ENCODE results near the gene EVA1C. TPM values are rescaled to one million over a fixed set of nuclear protein-coding genes. Genes with fewer than 3 reads are reported as not detected.
"Not testable (repeated sequence)": the region's sequence is repeated elsewhere in the genome, so short reads cannot be mapped to it uniquely, and the experiment has no call there.

Gene EVA1C
- total and polyA plus RNA-seq, 2 donors (not counting 1 experiment from before 2014, with no cell fraction given), result 2.4 to 4.6 TPM

- not testable (repeated sequence) for H3K9me3 ChIP-seq (ENCODE audit: control insufficient read depth, insufficient read depth, low read depth, low read length); H3K9ac ChIP-seq (ENCODE audit: insufficient read depth, low read length); H3K4me3 ChIP-seq (replicated peaks in 1 of 4; ENCODE audit: control extremely low read depth in 1 of 4, insufficient read depth in 1 of 4, low read depth in 3 of 4, low read length in 4 of 4); DNase-seq (ENCODE audit: low read depth in 2 of 2); H2AFZ ChIP-seq (ENCODE audit: low read length); H3K79me2 ChIP-seq (ENCODE audit: control insufficient read depth, insufficient read depth, low read length); H3K4me2 ChIP-seq (ENCODE audit: extremely low read depth, insufficient read depth, low read length); H3K27me3 ChIP-seq (ENCODE audit: control insufficient read depth, insufficient read depth, low read length); H3K27ac ChIP-seq (ENCODE audit: insufficient read depth, low read length); H3K4me1 ChIP-seq (ENCODE audit: control insufficient read depth, extremely low read depth, insufficient read depth, low read length); H4K20me1 ChIP-seq (ENCODE audit: control insufficient read depth, extremely low read depth, insufficient read depth, low read length); H3K36me3 ChIP-seq (ENCODE audit: control insufficient read depth, insufficient read depth, low read length)
These were observed 93.3 kb downstream of the EVA1C start for GRCh38 chr21:32505767-32506166.

- not testable (repeated sequence) for H4K20me1 ChIP-seq (ENCODE audit: control insufficient read depth, extremely low read depth, insufficient read depth, low read length); H3K9me3 ChIP-seq (ENCODE audit: control insufficient read depth, insufficient read depth, low read depth, low read length); H3K4me1 ChIP-seq (ENCODE audit: control insufficient read depth, extremely low read depth, insufficient read depth, low read length); H2AFZ ChIP-seq (ENCODE audit: low read length); H3K36me3 ChIP-seq (ENCODE audit: control insufficient read depth, insufficient read depth, low read length); H3K27ac ChIP-seq (ENCODE audit: insufficient read depth, low read length); H3K79me2 ChIP-seq (ENCODE audit: control insufficient read depth, insufficient read depth, low read length); H3K4me3 ChIP-seq (replicated peaks in 1 of 4; ENCODE audit: control extremely low read depth in 1 of 4, insufficient read depth in 1 of 4, low read depth in 3 of 4, low read length in 4 of 4); H3K4me2 ChIP-seq (ENCODE audit: extremely low read depth, insufficient read depth, low read length); DNase-seq (ENCODE audit: low read depth in 2 of 2); H3K27me3 ChIP-seq (ENCODE audit: control insufficient read depth, insufficient read depth, low read length); H3K9ac ChIP-seq (ENCODE audit: insufficient read depth, low read length)
These were observed 94.0 kb downstream of the EVA1C start for GRCh38 chr21:32506411-32506965.

- DNase-seq (ENCODE audit: low read depth in 2 of 2), result no peak
- Histone ChIP-seq H3K4me3 (replicated peaks in 1 of 4; ENCODE audit: control extremely low read depth in 1 of 4, insufficient read depth in 1 of 4, low read depth in 3 of 4, low read length in 4 of 4) (no peak overlapping the region), H3K4me1 (ENCODE audit: control insufficient read depth, extremely low read depth, insufficient read depth, low read length) (no peaks in the 10 kb centered on the region), H3K27me3 (ENCODE audit: control insufficient read depth, insufficient read depth, low read length) (no peaks in the 10 kb centered on the region), H4K20me1 (ENCODE audit: control insufficient read depth, extremely low read depth, insufficient read depth, low read length) (no peaks in the 10 kb centered on the region), H3K9me3 (ENCODE audit: control insufficient read depth, insufficient read depth, low read depth, low read length) (no peaks in the 10 kb centered on the region), H2AFZ (ENCODE audit: low read length) (no peak overlapping the region), H3K27ac (ENCODE audit: insufficient read depth, low read length) (no peak overlapping the region), H3K9ac (ENCODE audit: insufficient read depth, low read length) (no peak overlapping the region), H3K4me2 (ENCODE audit: extremely low read depth, insufficient read depth, low read length) (no peak overlapping the region), H3K79me2 (ENCODE audit: control insufficient read depth, insufficient read depth, low read length) (no peaks in the 10 kb centered on the region), H3K36me3 (ENCODE audit: control insufficient read depth, insufficient read depth, low read length) (no peaks in the 10 kb centered on the region)
- no peak for TF ChIP-seq CTCF (conservative IDR thresholded peaks at IDR 0.05 in 1 of 2, IDR thresholded peaks at IDR 0.05 in 1 of 2; ENCODE audit: low read depth in 1 of 2, low read length in 2 of 2)
These were observed 94.9 kb downstream of the EVA1C start for GRCh38 chr21:32507342-32507919.

GRCh38 chr21:32508036-32508435, 95.5 kb downstream of the EVA1C start:
- not testable (repeated sequence) for H3K9ac ChIP-seq (ENCODE audit: insufficient read depth, low read length); DNase-seq (ENCODE audit: low read depth in 2 of 2); H2AFZ ChIP-seq (ENCODE audit: low read length); H3K4me2 ChIP-seq (ENCODE audit: extremely low read depth, insufficient read depth, low read length); H3K27ac ChIP-seq (ENCODE audit: insufficient read depth, low read length); H3K9me3 ChIP-seq (ENCODE audit: control insufficient read depth, insufficient read depth, low read depth, low read length); H3K4me1 ChIP-seq (ENCODE audit: control insufficient read depth, extremely low read depth, insufficient read depth, low read length); H3K36me3 ChIP-seq (ENCODE audit: control insufficient read depth, insufficient read depth, low read length); H3K79me2 ChIP-seq (ENCODE audit: control insufficient read depth, insufficient read depth, low read length); H3K27me3 ChIP-seq (ENCODE audit: control insufficient read depth, insufficient read depth, low read length); H4K20me1 ChIP-seq (ENCODE audit: control insufficient read depth, extremely low read depth, insufficient read depth, low read length); H3K4me3 ChIP-seq (replicated peaks in 1 of 4; ENCODE audit: control extremely low read depth in 1 of 4, insufficient read depth in 1 of 4, low read depth in 3 of 4, low read length in 4 of 4)
